HK-2 (cell line): ENCODE data around the gene PAPPA2.

Experiments used
- DNase-seq: peaks from one replicate; pipeline ENCODE4 v3.0.0-alpha.2; 2018; ENCODE audit not compliant: unreplicated experiment

PAPPA2 gene

DNA sequence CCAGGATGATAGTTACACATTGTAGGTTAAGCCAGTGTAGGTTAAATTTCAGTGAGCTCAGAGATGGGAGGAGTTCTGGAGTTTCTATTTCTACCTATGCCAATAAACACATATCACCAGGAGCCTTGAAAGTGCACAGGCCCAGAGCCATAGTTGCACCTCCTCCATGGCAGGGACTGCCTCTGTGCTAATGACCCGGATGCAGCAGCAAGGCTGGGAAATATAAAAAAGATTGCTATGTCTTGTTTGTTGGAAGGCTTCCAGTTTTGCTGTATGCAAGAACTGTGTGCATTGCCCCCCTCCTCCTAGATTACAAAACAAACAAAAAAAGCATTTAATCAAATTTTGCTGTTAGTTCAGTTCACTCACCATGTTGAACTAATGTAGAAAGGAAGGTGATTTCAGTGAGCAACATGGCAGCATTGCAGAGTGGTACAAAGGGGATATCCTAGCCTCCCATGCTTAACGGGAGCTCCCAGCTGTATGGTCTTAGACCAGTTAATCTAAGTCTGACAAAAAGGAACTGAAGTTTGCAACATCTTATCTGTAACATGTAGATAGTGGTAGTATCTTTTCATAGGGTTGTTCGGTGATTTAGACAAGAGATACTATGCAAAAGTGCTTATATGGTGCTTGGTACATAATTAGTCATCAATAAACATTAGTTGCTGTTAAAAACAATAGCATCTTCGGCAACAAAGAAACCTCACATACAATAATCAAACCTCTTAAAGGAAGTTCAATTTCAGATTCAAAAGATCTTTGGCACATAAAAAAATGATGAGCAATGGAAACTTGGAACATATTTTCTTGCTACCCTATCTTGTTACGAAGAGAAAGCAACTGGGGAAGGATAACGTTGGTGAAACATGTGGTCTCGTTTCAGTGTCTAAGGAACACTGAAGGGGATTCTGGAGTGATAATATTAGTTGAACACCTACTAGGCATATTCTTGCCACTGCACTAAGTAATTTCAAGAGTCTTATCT lies 392.1 kb downstream of the PAPPA2 start:
- no peak for DNase-seq

DNA sequence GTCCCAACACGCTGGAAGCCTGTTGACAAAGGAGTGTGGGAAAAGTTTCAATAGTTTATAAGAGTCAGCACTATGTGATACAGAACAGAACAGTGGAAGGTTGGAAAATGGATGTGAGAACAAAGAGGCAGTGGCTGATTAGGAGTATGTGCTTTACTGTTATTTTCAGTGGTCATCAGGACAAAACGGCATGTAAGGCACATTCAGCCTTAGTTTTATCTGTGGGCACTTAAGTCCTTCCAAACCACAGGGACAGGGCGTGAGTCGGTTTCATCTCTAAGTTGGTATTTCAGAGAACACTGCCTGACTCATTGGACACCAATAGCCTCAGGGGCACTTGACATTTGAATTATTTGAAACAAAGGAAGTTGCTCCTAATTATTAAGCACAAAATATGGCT lies 394.7 kb downstream of the PAPPA2 start:
- DNase-seq, result no peak

DNA sequence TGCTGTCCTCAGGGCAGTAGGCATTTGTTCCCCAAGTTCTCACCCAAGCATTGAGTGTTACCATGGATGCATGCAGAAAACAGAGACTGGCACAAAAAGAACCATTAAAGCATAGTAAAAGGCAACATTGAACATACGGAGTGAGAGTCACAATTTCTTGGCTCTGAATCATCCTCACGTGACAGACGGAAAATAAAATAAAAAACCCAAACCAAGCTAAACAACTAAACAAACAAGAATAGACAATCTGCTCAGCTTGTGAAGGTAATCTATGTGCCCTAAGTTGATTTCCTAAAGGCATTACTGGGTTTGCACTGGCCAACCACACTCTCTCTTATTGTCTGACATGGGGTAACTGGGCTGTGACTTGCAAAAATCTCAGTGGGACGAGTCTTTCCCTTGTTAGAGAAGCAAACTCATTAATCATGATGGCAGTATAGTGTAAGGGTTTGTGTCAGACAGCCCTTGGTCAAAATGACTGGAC lies 395.5 kb downstream of the PAPPA2 start:
- no peak for DNase-seq

DNA sequence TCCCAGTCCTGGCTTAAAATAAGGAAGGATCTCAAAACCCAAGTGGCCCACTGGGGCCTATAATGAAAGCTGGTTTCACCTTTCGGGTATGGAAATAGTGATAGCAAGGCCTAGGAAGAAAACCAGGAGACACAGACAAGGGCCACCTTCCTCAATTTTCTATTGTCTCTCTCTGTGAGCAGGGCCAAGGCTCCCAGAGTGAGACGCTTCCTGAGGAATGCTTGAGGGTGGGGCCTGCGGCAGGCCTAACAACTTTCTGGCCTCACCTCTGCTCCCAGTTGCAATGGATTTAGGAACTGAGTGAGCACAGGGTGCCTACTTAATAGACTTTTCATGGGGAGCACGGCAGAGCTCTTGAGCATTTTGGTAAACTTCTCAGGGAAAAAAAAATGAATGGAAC lies 400.6 kb downstream of the PAPPA2 start:
- DNase-seq, result no peak

DNA sequence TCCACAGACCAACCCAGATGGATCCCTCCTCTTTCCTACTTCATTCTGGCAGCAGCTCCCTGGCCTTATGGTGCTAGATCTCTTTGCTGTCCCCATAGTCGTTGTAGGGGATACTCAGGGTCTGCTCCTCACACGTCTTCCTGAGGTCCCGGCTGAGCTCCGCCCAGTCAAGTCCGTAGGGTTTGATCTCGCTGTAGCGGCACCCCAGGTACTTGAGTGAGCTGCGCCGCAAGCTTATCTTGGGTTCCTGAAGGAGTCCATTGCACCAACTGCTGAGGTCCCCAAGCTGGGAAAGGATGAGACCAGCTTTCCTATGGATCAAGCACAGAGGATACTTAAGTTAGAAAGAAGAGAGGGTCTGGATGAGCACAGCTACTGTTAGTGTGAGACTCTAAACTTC lies 401.2 kb downstream of the PAPPA2 start:
- DNase-seq, result no peak

DNA sequence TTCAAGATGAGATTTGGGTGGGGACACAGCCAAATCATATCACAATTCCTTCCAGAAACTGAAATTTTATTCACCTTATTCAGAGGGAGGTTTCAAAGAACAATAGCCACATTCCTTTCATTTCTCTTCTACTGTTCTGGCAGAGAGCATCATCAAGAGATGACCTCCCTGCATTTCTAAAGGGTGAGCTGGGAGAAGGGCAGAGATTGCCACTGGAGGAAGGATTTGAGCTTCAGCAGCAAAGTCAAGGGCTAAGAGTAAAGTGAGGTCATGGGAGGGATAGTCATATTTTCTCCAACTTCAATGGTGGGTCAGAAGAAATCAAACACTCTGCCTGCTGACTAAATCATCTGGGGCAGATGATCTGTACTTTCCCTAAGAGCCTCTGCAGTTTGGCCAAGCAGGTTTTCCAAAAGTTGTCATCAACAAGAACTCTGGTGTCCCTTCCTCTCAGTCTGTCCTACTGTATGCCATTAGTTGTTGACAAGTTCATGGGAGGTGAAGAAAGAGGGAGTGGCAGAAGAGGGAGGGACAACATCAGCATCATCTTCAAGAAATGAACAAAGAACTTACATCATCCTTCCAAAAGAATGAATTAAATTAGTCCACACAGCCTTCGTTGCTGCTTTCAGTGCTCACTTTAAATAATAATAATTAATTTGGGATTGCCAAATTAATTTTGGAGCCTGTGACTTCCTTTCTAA lies 403.2 kb downstream of the PAPPA2 start:
- no peak for DNase-seq

DNA sequence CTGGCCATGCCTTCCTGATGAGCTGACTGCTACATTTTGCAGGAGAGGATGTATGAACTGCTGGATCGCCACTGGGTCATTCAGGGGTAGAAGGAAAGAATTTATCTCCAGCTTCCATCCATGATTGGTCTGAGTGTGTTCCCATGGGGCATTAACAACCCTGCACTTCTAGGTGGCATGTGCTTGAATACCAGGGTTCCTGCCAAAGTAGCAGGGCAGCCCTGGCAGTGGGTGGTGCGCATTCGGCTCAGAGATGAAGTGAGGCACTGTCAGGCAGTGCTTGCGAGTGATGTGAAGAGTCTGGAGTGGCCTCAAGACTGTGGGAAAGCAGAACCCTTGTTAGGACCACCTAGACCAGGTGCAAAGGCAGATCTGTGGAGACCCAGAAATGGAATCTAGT lies 406.6 kb downstream of the PAPPA2 start:
- DNase-seq, result no peak

DNA sequence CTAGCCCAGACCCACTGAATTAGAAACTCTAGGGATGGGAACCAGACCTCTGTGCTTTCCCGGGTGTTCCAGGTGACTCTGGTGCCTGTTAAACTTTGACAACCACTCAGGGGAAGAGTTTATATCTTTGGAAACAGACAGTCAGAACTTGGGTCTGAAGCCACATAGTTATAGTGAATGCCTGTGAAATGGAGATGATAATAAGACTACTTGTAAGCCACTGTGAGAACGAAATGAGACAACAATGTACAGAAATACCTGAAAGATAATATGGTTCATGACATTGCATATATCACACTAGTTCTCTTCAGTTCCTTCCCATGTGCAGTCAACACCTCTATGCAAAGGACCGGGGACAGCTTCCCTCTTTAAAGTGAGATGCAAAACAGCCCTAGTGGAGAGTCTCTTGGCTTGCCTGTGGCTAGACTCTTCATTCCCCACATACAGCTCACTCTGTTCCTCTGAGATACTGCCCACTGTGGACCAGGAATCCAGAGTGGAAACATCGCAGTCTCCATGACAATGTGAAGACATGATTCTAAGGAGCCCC lies 414.1 kb downstream of the PAPPA2 start:
- no peak for DNase-seq

DNA sequence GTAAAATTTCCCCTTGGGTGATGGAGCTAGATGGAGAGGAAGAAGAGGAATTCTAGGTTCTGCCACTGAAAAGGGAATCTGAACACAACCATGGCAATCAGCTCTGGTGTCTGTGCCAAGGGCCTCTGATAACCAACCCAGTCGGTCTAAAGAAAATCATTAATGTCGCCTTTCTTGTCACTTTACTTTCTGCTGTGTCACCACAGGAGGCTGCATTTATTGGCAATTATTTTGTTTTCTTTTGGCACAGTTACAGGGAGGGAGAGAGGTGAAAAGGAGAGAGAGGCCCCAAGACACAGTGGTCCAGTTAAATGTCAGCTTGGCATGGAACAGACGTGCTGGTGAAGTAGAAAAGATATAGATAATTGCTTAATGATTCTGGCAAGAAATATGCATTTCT lies 414.6 kb downstream of the PAPPA2 start:
- no peak for DNase-seq

DNA sequence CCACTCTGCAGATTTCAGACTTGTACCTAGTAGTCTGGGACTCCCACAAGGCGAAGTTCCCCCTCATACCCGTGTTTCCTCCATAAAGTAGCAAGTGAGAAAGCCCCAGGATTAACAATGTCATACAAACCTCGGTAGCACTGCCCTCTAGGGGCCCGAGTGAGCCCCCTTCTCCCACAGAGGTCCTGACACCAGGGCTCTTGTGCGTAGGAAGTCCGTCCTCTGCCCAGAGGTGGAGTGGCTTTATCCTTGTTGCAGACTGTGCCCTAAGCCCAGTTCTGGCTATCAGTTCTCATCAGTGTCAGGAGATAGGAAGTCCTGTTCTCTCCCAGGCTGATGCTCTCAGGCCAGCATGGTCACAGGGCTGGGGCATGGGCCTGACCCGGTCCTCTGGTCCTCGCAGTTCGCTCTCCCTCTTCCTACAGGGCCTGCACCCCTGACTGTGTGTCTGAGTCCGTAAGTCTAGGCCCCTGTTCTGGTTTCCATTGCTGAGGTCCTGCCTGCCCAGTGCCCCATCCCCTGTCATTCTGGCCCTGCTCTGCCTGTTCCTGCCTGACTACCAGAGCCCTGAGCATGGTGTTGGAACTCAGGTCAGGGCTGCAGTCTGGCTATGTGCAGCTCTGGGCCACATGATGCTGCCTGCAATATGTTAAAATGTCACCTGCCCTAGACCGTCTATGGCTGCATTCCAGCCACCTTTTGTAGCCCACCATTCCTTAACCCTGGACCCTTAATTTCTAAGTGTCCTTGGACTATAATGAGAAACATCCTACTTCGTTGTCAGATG lies 416.0 kb downstream of the PAPPA2 start:
- no peak for DNase-seq

DNA sequence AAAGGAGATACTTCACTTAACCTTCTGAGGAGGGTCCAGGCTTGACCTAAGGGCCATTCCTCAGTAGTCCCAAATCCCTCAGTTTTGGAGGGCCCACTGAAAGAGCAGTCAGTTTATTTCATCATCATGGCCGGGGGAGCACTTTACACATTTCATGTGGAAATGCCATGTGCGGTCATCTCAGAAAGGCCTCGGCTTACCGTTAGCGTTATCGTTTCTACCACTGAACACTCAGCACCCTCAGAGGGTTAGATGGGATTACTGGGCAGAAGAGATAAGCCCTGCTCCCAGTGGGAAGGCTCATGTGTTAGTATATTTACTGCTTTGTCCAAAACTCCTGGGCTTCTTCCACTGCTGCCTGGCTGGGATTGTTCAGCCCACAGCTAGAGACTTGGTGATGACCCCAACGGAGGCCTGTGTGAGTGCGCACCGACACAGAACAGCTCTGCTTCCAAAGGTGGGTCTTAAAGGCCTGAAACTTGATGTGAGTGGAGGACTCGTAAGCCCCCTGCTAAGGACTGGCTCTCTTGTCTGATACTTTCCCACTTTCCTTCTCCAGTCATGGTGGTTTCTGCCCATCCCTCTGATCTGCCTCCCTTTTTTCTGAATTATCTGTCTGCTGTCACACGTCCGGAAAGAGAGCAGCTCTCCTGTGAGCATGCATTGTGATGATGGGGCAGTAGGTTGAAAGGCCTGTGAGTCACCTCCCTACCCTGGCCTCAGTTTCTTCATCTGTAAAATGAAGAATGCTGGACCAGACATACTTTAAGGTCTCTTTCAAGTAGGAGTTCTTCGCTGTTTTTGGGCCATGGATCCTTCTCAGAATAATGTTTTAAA lies 417.0 kb downstream of the PAPPA2 start:
- DNase-seq, result no peak

DNA sequence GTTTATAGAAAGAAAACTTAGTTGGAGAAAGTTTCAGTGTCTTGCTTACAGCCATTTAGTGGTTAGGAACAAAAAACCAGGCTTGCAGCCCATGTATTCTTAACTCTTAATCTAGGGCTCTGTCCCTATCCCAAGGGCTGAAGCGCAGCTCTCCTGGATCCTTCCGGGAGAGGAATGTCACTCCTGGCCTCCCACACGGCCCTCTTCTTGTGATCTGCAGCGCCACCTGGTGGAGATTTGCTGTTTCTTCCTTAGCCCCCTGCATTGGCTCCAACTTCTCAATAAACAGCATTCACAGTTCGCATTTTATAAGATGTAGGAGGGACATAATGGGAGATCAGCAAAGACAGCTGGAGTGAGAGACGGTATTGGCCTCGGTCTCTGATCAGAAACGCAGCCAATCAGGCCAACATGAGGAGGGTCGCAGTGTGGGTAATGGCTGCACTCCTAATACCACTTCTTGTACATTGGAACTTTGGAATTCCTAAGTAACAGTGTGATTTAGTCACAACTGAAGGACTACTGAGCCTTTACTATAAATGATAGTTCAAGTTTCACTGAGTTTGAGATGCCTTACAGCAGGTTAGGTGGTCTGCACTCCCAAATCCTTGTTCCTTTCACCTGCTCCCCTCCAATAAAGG lies 418.1 kb downstream of the PAPPA2 start:
- DNase-seq, result peak; percentile 76

DNA sequence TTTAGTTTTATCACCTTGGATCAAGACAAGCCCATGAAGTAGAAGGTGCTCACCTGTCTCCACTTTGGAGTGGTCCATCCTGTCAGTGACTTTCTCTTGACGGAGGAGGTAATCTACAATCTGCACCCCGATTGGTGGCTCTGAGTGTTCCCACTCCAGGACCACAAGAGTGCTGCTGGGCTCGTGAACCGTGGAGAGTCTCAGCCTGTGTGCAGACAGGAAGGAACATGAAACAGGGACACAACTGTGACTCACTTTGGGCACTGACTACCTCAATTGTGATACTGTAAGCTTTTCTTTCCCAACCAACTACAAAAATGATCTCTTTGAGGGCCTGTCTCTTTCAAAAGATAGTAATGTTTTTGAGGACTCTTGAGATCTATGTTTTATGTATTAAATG lies 421.3 kb downstream of the PAPPA2 start:
- DNase-seq, result no peak

DNA sequence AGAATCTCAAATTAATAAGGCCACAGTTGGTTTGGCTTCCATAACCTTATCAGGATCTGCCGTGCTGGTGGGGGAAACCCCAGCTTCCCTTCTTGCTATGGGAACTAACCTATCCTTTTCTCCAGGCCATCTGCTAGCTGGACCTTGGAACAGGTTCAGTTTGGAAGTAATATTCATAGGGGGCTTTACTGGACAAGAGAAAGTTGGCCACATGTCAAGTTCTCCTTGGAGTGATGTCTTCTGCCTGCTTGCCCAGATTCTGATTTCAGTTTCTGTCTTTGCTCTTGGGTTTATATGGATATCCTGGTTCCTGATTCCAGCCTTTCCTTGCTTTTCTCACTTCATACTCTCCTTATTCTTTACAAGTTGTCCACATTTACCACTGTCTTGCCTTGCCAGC lies 421.9 kb downstream of the PAPPA2 start:
- no peak for DNase-seq

DNA sequence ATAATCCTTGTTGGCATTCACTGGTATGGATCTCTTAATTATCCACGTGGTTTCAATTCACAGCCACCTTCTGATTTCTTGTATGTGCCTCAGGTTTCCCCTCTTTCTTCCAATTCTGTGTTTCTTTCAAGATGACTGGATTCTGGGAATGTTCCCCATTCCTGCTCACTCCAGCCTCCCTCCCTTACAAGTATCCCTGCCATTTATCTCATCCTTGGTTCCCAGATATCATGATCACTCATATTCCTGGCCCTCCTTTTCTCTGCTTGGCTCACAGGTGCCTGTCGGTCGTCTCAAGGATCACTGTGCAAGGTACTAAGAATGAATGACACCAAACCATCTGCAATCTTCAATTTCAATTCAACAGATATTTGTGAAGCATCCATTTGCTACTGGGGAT lies 422.4 kb downstream of the PAPPA2 start:
- DNase-seq, result no peak

DNA sequence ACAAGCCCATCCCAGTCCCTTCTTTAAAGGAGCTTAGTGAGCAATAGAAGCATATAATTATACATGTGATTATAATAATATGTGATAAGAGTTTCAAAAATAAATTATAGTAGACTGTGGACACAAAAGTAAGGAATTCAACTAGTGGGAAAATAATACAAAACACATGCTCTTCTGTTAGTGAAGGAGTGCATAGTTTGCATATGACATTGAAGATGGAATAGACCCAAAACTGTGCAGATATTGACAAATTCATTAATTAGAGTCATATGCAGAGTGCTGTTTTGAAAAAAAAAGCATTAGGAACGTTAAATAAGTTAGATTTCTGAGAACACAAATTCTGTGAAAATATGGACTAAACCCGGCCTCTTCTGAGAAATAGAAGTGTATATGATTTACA lies 422.8 kb downstream of the PAPPA2 start:
- no peak for DNase-seq

DNA sequence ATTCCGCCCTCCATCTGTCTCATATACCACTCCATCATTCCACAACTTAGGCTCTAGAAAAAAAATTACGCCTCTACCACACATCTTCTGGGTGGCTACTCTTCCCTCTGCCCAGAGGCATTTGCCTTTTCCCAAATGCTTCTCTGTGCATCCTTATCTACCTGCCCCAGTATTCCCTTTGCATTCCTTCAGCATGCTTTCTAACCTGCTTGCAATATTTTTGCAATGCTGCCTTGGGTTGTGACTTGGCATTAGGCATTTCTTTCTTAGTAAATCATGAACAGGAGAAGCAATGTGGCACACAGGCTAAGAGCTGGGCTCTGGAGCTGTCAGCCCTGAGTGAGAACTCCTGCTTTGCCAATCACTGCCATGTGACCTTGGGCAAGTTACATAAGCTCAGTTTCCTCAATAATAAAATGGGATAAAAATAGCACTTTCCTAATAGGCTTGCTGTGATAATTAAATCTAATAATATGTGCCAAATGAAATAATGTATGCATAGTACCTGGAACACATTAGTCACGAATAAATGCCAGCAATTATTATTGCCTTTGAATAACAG lies 425.6 kb downstream of the PAPPA2 start:
- no peak for DNase-seq

DNA sequence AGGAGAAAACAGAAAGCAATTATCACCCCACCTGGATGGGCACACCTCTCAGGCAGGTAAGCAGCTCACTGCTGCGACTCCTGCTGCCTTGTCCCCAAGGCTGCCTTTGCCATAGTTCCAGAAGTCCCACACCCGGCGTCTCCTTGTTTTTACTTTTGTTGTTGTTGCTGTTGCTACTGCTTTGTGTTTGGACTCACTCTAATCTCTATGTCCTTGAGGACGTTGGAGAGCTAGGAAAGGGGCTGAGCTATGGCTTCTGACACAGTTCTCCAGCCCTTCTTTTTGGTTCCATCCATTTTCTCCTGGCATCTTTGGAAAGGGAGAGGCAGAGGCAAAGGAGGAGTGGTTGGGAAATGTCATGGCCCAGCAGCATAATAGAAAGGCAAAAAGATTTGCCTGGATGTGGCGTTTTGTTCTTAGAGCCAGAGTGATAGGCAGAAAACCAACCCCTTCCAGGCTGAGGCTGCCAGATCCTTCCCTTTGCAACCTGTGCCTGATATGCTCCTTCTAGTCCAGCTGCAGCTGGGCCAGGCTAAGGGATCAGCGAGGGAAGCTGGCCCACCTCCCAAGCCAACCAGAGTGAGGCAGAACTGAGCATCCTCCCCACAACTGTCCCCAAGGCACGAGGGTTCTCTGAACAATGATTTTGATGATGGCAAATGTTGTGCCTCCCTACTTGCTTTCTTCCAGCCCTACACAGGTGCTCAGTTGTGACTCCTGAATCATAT lies 430.8 kb downstream of the PAPPA2 start:
- DNase-seq, result no peak

DNA sequence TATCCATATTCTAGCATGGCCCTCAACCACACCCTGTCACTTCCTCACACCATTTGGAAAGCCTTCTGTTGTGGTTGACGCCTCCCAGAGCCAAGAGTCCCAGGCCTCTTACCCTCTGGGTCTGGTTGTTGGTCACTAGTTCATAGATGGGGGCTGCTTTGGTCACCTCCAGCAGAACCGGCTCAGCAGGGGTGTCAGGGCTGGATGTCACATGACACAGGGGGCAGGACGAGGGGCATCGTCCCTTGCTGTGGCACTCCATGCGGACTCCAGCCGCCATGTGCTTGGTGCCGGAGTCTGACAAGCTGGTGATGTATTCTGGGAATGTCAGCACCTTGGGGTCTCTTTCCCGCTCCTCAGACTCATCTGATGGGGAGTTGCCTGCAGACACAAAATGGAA lies 431.5 kb downstream of the PAPPA2 start:
- DNase-seq, result no peak
